Retinal pigment epithelial cell (primary cell): Measurements from ENCODE around the gene PSMA7.
A peak's percentile ranks its signal among the peaks of the same experiment; 100 is the strongest.

Experiments used
- DNase-seq: peaks from one replicate; pipeline ENCODE4 v3.0.0-alpha.2; 2010; ENCODE audit warnings: low read depth
- H3K4me3 ChIP-seq: 2 replicates; pipeline ENCODE4 v1.5.1; 2011; ENCODE audit warnings: mild to moderate bottlenecking, low read length, control low read depth, moderate library complexity
- TF ChIP-seq, protein P1 (sequence below): conservative IDR thresholded peaks from 2 replicates; pipeline ENCODE4 v1.5.1; 2011; ENCODE audit warnings: low read depth, low read length, control low read depth, inconsistent platforms

PSMA7 gene

DNA sequence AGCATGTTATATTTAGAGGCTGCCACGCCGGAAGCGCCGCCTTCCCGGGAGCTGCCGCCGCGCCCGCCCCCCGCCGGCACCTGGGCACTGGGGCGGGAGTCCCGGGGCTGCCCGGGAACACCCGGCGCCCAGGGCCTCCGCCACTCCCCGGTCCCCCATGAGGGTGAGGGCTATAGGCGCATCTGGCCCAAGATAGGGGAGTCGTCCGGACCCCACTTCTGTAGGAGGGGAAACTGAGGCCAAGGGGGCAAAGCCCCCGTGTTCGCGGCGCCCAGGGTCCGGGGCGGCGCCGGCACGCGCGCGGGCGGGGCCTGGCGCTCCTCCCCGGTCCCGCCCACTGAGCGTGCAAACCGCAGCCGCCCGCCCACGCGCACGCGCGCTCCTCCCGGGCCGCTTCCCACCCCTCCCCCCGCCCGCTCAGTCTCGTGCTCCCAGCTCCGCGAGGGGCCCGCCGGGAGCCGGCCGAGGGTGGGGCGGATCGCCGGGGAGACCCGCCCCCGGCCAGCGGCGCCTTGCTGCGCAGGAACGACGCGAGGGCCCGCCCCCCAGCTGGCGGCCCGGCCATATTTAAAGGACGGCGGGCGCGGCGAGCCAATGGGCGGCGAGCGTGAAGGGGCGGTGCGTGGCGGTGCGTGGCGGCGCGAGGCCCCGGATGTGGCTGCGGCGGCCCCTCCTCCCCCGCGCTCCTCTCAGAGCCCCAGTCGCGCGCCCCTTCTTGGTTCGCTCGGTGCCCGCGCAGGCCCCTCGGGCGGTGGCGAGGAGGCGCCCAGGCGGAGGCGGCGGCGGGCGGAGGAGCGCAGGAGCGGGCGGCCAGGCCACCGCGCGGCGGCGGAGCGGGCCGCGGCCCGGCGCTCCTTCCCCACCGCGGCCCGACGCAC, 21.2 kb downstream of the PSMA7 start, which contains the start of gene LSM14B:
TSS of gene LSM14B (plus strand) at position 700 of the 878 bp plus-strand sequence. CDS start 192 bp downstream, outside the sequence.
- TF ChIP-seq, protein P1, sequence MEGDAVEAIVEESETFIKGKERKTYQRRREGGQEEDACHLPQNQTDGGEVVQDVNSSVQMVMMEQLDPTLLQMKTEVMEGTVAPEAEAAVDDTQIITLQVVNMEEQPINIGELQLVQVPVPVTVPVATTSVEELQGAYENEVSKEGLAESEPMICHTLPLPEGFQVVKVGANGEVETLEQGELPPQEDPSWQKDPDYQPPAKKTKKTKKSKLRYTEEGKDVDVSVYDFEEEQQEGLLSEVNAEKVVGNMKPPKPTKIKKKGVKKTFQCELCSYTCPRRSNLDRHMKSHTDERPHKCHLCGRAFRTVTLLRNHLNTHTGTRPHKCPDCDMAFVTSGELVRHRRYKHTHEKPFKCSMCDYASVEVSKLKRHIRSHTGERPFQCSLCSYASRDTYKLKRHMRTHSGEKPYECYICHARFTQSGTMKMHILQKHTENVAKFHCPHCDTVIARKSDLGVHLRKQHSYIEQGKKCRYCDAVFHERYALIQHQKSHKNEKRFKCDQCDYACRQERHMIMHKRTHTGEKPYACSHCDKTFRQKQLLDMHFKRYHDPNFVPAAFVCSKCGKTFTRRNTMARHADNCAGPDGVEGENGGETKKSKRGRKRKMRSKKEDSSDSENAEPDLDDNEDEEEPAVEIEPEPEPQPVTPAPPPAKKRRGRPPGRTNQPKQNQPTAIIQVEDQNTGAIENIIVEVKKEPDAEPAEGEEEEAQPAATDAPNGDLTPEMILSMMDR, result no peak
- peak; percentile 81 for DNase-seq
- H3K4me3 ChIP-seq, result peak within 1 kb of the TSS; percentile 73

DNA sequence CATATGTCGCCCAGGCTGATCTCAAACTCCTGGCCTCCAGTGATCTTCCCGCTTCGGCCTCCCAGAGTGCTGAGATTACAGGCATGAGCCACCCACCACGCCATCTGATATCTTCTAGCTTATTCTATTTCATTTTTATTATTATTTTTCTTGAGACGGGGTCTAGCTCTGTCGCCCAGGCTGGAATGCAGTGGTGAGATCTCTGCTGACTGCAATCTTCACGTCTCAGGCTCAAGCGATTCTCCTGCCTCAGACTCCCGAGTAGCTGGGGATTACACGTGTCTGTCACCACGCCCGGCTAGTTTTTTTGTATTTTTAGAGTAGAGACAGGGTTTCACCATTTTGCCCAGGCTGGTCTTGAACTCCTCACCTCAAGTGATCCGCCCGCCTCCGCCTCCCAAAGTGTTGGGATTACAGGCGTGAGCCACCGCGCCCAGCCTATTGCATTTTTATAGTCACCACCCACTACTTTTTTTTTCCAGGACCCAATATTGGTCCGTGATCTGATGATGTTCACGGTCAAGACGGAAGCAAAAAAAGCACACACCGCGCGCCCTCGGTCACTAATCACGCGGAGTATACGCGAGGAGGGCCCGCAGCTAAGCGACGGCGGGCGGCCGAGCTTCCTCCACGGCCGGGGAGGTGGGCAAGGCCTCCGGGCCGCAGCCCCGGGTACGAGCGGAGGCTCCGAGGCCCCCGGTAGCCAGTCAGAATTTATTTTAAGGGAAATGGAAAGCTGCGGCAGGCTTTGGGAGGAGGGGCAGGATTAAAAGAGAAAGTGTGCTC, 22.0 kb downstream of the PSMA7 start:
- TF ChIP-seq, protein P1, result no peak
- no peak for DNase-seq
- H3K4me3 ChIP-seq, result peak overlapping the region; percentile 59

DNA sequence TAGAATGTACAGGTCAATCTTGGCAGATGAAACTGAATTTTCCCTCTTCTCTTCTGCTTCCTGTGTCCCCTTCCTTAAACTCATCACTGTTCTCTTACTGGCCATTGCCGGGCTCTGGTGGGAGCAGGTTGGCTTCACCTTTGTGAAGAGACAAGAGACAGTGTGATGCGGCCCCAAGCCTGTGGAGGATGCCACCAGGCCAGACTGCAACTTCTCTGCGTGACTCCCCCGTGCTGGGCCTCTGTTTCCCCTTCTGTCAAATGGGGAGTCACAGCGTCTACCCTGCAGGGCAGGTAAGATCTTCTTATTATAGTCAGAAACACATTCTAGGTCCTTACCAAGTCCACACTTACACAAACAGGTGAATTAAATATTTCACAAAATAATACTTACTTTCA, 22.8 kb downstream of the PSMA7 start:
- no peak for DNase-seq
- TF ChIP-seq, protein P1, result no peak
- H3K4me3 ChIP-seq, result no peak overlapping the region

DNA sequence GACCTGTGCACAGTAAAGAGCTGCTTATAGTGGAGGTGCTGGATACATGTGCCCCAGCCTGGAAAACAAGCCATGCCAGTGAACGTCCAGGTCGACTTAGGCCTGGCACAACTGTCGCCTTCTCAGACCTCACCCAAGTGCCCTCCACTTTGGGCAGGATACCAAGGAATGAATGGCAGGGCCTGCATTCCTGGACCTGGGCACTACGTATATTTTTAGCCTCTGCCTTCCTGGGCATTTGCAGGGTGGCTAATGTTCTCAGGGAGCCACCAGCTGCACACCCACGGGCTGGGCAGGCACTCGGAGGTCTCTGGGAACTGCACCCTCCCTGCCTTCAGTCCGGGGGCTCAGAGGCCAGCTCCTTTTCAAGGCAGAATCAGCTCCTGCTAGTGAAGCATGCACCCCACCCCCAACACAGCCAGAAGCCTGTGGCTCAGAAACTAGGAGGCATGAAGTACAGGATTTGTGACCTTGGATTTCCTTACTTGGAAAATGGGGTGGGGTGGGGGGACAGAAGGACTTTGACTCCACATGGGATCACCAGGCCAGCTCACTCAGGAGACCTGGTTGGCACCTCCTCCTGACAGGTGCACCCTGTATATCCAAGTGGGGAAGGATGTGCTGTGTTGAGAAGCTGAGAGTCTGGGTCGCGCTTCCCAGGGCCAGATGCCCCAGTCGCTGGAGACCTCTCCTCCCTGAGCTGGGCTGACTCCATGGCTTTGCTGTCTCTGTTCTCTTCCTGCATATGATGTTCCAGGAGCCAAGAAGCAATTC, 23.4 kb downstream of the PSMA7 start:
- H3K4me3 ChIP-seq, result no peak overlapping the region
- DNase-seq, result no peak
- TF ChIP-seq, protein P1, result no peak

DNA sequence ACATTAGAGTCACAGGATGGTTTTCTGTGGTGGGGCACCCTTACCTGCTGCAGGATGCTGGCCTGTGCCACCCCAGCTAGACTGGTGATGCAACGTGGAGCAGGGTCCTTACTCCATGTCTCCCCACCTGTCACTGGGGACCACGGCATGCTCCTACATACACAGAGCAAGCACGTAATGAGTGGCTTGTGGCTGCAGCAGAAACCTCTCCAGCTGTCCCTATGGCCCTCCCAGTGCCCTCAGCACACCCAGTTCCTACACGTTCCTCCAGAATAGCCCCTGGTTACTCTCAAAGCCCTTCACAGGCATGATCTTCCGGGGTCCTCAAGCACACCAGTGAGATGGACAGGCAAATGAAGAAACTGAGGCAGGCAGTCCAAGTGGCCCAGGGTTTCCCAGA, 24.1 kb downstream of the PSMA7 start:
- H3K4me3 ChIP-seq, result no peak overlapping the region
- TF ChIP-seq, protein P1, result no peak
- DNase-seq, result no peak

DNA sequence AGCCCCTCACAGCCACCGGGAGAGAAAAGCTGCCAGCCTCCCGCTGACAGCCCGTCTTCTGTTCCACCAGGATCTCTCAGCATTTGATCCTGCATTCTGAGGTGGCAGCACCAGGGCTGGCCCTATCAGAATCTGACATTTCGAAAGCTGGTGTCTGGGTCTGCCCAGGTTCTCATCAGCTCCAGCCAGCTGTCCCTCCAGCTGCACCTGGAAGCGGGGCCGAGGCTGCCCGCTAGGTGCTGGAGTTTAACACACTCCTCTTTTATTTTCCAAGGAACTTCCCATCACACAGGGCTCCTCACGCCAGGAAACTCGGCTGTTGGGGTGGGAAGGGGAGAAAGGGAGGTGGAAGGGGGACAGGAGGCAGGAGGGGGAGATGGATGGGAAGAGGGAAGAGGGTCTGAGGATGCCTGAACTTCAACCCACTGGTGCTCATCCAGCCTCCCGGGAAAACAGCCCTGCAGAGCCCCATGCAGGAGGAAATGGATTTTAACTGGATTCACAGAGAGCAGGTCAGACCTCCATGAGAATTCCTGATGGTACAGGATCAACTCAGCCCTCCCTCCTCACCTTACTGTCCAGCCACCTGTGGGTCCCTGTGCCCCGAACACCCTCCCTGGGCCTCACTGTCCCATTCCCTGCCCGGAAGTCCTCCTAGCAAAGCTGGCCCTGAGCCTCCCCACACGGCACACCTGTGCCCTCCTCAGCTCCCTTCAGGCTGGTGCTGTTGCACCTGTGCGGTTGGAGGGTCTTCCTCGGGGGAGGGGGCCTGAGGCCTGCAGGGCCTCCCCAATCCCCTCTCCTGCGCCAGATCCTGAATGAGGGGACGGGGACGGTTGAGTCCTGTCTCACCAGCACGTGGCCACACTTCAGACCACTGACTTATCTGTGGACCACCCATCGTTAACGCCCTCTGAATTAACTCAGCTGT, 24.8 kb downstream of the PSMA7 start:
- no peak overlapping the region for H3K4me3 ChIP-seq
- no peak for DNase-seq
- TF ChIP-seq, protein P1, result no peak
